Heart left ventricle (tissue), 16 donors: ENCODE measurements around the gene SPSB1. TPM values are rescaled to one million over a fixed set of nuclear protein-coding genes. Genes with fewer than 3 reads are reported as not detected.

Experiments
- ATAC-seq, 4 donors: fragments of 200-7000 bp; cut with Tn5 transposase; one replicate each; pipeline ENCODE4 v1.9.1; 2020 to 2022; ENCODE audit warnings: moderate library complexity in 4 of 4, mild to moderate bottlenecking in 3 of 4, moderate number of reproducible peaks in 1 of 4
- DNase-seq, 5 donors: peaks; one replicate each; pipeline ENCODE4 v3.0.0-alpha.2; 2020
- H3K27ac ChIP-seq, 12 donors: fragments of 200-600 bp; sonication (generic) in 4 of 12; one replicate each; pipeline versions ENCODE4 v1.5.0 to v1.8.0; 2016 to 2022; ENCODE audit warnings: mild to moderate bottlenecking in 2 of 12
- H3K27me3 ChIP-seq, 9 donors: fragments of 200-600 bp; sonication (generic) in 2 of 9; one replicate each; pipeline versions ENCODE4 v1.5.1 to v1.8.0; 2016 to 2022; ENCODE audit warnings: mild to moderate bottlenecking in 3 of 9
- H3K36me3 ChIP-seq, 9 donors: fragments of 200-600 bp; sonication (generic) in 2 of 9; one replicate each; pipeline versions ENCODE4 v1.5.0 to v1.8.0; 2018 to 2022; ENCODE audit warnings: mild to moderate bottlenecking in 2 of 9
- H3K4me1 ChIP-seq, 12 donors: fragments of 200-600 bp; sonication (generic) in 4 of 12; one replicate each; pipeline versions ENCODE4 v1.5.0 to v1.8.0; 2016 to 2022; ENCODE audit warnings: mild to moderate bottlenecking in 3 of 12
- H3K4me3 ChIP-seq, 12 donors: fragments of 200-600 bp; sonication (generic) in 4 of 12; one replicate each; pipeline versions ENCODE4 v1.5.0 to v1.8.0; 2017 to 2022; ENCODE audit warnings: mild to moderate bottlenecking in 9 of 12, moderate library complexity in 4 of 12
- H3K9me3 ChIP-seq, 12 donors: fragments of 200-600 bp; sonication (generic) in 4 of 12; one replicate each; pipeline versions ENCODE4 v1.5.0 to v1.8.0; 2016 to 2022; ENCODE audit warnings: mild to moderate bottlenecking in 1 of 12
- POLR2A ChIP-seq, 2 donors: fragments of 450-650 bp; IDR thresholded peaks; one replicate each; pipeline ENCODE4 v1.6.1; 2017; ENCODE audit warnings: antibody characterized with exemption in 2 of 2, mild to moderate bottlenecking in 2 of 2, moderate library complexity in 2 of 2
- WGBS, 4 donors: extraction: QIAGEN DNeasy Blood & Tissue Kit in 2 of 4; methylation state at CpG; one replicate each; pipeline versions ENCODE4 v1.1.5 to v1.1.7; 2013 to 2018; 5-methylcytosine and 5-hydroxymethylcytosine counted together
- intact Hi-C, 10 donors: fragments of 100-400 bp; cut with DNase I; formaldehyde crosslinking; loops; one replicate each; pipeline versions ENCODE4 v1.11.1 to v1.14.2; 2022
- polyA plus RNA-seq, 2 donors: library from polyadenylated mRNA; stranded (reverse); fragments of 200-250 nt; gene quantifications; one replicate each; pipeline ENCODE4 v1.2.3, GENCODE V29; 2013
- total RNA-seq, 9 donors: library from RNA; depleted of rRNA in 2 of 9; stranded (reverse); fragments of >200 nt in 2 of 9; fragmentation: NEBNext Ultra II Directional in 3 of 9; extraction: Animal tissue kit (Norgen Biotek cat#: 25700) in 3 of 9; gene quantifications; one replicate each; pipeline versions ENCODE4 v1.1.0 to v1.2.4, GENCODE V29; 2016 to 2023
- TF ChIP-seq, protein P1 (sequence below), 12 donors: fragments of 200-600 bp; sonication (generic) in 4 of 12; IDR thresholded peaks; one replicate each; pipeline versions ENCODE4 v1.5.0 to v1.8.0; 2018 to 2022; ENCODE audit warnings: antibody characterized with exemption in 12 of 12, mild to moderate bottlenecking in 5 of 12
- donor health status: ischemic (EF 13 %, LVEDD 7.1; RV severe dilation, severe dysfunction).
- donor health status: healthy with polysubstance abuse.
- donor health status: DM: no; HTN: yes; CAD: no.
- donor health status: DM: no; HTN: no; CAD: no.
- donor health status: ischemic (EF 25% LVEDD 6.9; RV normal size, moderate dysfunction).
- donor health status: ischemic (EF 25% LVEDD 5.7; RV mildly dilated, moderate dysfunction).
- donor health status: healthy.
- donor health status: DM: yes; HTN: yes; CAD: no.
- donor health status: ischemic (EF 35%, LVEDD 5.7; RV mildly dilated, moderate dysfunction).
- donor health status: nonischemic (EF 11% LVEDD 7.7; RV severe dilation, severe dysfunction).
- donor health status: DM: yes; HTN: yes; CAD: no.
- donor health status: PGD.
- donor health status: ischemic (EF 29% LVEDD 5.4; RV normal size, mild dysfunction).
- donor health status: nonischemic (EF 23%, LVEDD 6.1; RV moderate dilation, normal function).

SPSB1 gene
- total and polyA plus RNA-seq, 11 donors: 7.0 to 27.2 (median 9.2) TPM

DNA sequence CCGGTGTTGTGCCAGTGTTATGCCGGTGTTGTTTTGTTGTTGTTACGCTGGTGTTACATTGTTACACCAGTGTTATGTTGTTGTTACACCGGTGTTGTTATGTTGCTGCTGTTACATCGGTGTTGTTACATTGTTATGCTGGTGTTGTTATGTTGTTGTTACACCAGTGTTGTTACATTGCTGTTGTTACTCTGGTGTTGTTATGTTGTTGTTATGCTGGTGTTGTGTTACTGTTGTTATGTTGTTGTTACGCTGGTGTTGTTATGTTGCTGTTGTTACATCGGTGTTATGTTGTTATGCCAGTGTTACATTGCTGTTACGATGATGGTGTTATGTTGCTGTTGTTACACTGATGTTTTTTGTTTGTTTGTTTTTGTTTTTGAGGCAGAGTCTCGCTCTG, 34.1 kb upstream of the SPSB1 start:
- Histone ChIP-seq H3K9me3 (no peaks in the 10 kb centered on the region), H3K27me3 (no peaks in the 10 kb centered on the region), H3K36me3 (peaks cover 0 to 30% (median 23%) of the 10 kb centered on the region in 9 donors), H3K4me1 (peaks cover 0 to 13% (median 4%) of the 10 kb centered on the region in 12 donors), H3K4me3 (no peak overlapping the region), H3K27ac (no peak overlapping the region)
- 97 to 98% (median 97%) methylated on average over 9 of the region's 9 CpGs for WGBS, 4 donors
- TF ChIP-seq, protein P1, sequence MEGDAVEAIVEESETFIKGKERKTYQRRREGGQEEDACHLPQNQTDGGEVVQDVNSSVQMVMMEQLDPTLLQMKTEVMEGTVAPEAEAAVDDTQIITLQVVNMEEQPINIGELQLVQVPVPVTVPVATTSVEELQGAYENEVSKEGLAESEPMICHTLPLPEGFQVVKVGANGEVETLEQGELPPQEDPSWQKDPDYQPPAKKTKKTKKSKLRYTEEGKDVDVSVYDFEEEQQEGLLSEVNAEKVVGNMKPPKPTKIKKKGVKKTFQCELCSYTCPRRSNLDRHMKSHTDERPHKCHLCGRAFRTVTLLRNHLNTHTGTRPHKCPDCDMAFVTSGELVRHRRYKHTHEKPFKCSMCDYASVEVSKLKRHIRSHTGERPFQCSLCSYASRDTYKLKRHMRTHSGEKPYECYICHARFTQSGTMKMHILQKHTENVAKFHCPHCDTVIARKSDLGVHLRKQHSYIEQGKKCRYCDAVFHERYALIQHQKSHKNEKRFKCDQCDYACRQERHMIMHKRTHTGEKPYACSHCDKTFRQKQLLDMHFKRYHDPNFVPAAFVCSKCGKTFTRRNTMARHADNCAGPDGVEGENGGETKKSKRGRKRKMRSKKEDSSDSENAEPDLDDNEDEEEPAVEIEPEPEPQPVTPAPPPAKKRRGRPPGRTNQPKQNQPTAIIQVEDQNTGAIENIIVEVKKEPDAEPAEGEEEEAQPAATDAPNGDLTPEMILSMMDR (IDR thresholded peaks at IDR 0.05): no peak
- no peak for TF ChIP-seq POLR2A (IDR thresholded peaks at IDR 0.05)
- DNase-seq: no peak
- intact Hi-C loops: no loop called here
- no peak for ATAC-seq

DNA sequence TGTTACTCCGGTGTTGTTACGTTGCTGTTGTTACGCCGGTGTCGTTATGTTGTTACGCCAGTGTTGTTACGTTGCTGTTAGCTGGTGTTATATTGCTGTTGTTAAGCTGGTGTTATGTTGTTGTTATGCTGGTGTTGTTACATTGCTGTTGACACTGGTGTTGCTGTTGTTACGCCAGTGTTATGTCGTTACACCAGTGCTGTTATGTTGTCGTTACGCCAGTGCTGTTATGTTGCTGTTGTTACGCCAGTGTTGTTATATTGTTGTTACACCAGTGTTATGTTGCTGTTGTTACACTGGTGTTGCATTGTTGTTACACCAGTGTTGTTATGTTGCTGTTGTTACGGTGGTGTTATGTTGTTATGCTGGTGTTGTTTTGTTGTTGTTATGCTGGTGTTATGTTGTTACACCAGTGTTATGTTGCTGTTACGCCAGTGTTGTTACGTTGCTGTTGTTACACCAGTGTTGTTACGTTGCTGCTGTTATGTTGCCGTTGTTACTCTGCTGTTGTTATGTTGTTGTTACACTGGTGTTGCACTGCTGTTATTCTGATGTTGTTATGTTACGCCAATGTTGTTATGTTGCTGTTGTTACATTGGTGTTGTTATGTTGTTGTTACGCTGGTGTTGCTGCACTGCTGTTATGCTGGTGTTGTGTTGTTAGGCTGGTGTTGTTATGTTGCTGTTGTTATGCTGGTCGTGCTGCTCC, 32.5 kb upstream of the SPSB1 start:
- 91 to 96% (median 93%) methylated on average over 20 of the region's 20 CpGs for WGBS, 4 donors
- Histone ChIP-seq H3K27ac (no peak overlapping the region), H3K27me3 (no peaks in the 10 kb centered on the region), H3K9me3 (no peaks in the 10 kb centered on the region), H3K36me3 (peaks cover 0 to 46% (median 38%) of the 10 kb centered on the region in 9 donors), H3K4me3 (no peak overlapping the region), H3K4me1 (peaks cover 0 to 4% (median 0%) of the 10 kb centered on the region in 12 donors)
- TF ChIP-seq POLR2A (IDR thresholded peaks at IDR 0.05): no peak
- TF ChIP-seq, protein P1 (IDR thresholded peaks at IDR 0.05): no peak
- no peak for DNase-seq
- ATAC-seq: no peak
- intact Hi-C loops: loop anchor here in 7 of 10 donors (10.0 kb wide), 2 partner anchors 195 to 315 kb away; no protein-coding TSS in a partner anchor

DNA sequence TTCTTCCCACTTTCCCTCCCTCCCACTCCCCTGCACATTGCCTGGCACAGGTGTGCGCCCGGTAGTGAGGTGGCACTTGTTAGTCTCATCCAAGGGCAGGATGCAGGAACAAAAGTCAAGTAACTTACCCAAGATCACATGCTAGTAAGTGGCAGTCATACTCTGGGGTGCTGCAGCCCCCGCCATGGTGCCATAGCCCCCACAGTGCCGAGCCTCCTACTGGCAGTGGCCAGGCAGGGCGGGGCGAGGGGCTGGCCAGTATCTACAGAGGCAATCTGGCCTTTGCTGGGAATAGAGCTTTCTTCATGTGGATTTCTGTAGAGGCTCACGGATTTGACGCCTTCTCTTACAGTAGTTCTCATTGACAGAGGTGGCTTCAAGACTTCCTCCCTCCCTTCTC, 31.2 kb upstream of the SPSB1 start:
- ATAC-seq: no peak
- intact Hi-C loops: loop anchor here in 7 of 10 donors (10.0 kb wide), 2 partner anchors 193 to 313 kb away; no protein-coding TSS in a partner anchor
- H3K27me3 ChIP-seq: no peaks in the 10 kb centered on the region
- no peak for TF ChIP-seq POLR2A (IDR thresholded peaks at IDR 0.05)
- H3K4me1 ChIP-seq: peaks cover 0 to 4% (median 0%) of the 10 kb centered on the region in 12 donors
- peaks cover 0 to 57% (median 48%) of the 10 kb centered on the region in 9 donors for H3K36me3 ChIP-seq
- no peak for DNase-seq
- no peak overlapping the region for H3K27ac ChIP-seq
- no peaks in the 10 kb centered on the region for H3K9me3 ChIP-seq
- no peak overlapping the region for H3K4me3 ChIP-seq
- 93 to 95% (median 94%) methylated on average over 8 of the region's 8 CpGs for WGBS, 4 donors

DNA sequence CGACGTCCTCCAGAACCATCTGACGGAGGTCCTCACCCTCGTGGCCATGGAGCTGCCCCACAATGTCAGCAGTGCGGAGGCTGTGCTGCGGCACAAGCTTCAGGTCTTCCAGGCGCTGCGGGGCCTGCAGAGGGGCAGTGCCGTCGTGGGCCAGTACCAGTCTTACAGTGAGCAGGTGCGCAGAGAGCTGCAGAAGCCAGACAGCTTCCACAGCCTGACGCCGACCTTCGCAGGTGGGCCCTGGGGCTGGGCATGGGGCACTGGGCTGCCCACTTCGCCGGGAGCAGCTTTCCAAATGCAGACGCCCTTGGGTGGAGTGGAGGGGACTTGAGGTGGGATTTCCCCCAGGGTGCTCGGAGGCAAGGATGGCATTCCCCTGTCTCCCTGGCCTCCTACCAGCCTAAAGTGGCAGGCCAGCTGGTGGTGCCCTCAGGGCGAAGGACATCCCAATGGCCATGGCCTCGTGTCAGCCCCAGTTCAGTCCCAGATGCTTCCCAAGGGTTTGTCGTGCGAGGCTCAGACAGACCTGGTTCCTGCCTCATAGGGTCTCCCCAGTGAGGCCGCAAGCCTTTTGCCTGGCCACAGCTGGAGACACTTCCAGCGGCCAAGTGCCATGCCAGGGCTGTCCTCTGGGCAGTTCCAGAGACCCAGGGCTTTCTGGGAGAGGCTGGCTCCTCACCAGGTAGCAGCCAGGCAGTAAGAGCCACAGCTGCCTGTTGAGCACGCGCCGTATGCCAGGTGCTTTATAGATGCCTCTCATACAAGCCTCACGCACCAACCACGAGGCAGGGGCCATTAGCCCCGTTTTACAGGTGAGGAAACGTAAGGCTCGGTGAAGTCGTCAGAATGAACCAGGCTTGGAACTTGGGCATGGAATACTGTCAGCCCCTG, 30.4 kb upstream of the SPSB1 start:
- no peak for DNase-seq
- intact Hi-C loops: loop anchor here in 7 of 10 donors (10.0 kb wide), 2 partner anchors 192 to 312 kb away; no protein-coding TSS in a partner anchor
- TF ChIP-seq POLR2A (IDR thresholded peaks at IDR 0.05): no peak
- TF ChIP-seq, protein P1 (IDR thresholded peaks at IDR 0.05): no peak
- Histone ChIP-seq H3K9me3 (no peaks in the 10 kb centered on the region), H3K4me1 (peaks cover 0 to 9% (median 4%) of the 10 kb centered on the region in 12 donors), H3K27me3 (no peaks in the 10 kb centered on the region), H3K27ac (no peak overlapping the region), H3K4me3 (no peak overlapping the region), H3K36me3 (peaks cover 0 to 62% (median 47%) of the 10 kb centered on the region in 9 donors)
- no peak for ATAC-seq
- WGBS, 4 donors: 90 to 92% (median 92%) methylated on average over 20 to 33 of the region's 33 CpGs
